Measurements from ENCODE around the gene ADORA1.

GRCh38 chr1:203165101-203165799, 37.7 kb downstream of the ADORA1 start:
- no peak for TF ChIP-seq CTCF (IDR thresholded peaks at IDR 0.05)
- no peak for TF ChIP-seq EZH2 (IDR thresholded peaks at IDR 0.05; ENCODE audit: borderline replicate concordance, insufficient read depth, low read depth, low read length, poor library complexity, severe bottlenecking)

Data from B cell (primary cell).